GM10847 (cell line): ENCODE data around the gene PLPP7.

Experiments
- POLR2A ChIP-seq: IDR thresholded peaks from 2 replicates; pipeline ENCODE4 v1.6.1; 2011; ENCODE audit not compliant: insufficient read length; ENCODE audit errors: extremely low read depth

Gene PLPP7

DNA sequence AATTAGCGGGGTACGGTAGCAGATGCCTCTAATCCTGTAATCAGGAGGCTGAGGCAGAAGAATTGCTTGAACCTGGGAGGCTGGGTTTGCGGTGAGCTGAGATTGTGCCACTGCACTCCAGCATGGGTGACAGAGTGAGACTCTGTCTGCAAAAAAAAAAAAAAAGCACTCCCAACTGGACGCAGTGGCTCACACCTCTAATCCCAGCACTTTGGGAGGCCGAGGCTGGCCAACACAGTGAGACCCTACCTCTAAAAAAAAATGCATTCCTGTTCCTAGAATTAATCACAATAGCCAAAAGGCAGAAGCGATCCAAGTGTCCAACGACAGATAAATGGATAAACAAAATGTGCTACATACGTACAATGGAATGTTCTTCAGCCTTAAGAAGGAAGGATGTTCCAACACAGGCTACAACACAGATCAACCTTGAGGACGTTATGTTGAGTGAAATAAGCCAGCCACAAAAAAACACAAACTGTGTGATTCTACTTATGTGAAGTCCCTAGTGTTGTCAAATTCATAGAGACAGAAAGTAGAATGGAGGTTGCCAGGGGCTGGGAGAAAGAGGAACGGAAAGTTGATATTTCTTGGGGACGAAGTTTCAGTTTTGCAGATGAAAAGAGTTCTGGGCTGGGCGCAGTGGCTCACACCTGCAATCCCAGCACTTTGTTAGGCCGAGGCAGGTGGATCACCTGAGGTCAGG, 27.0 kb upstream of the PLPP7 start:
- TF ChIP-seq POLR2A, result no peak

DNA sequence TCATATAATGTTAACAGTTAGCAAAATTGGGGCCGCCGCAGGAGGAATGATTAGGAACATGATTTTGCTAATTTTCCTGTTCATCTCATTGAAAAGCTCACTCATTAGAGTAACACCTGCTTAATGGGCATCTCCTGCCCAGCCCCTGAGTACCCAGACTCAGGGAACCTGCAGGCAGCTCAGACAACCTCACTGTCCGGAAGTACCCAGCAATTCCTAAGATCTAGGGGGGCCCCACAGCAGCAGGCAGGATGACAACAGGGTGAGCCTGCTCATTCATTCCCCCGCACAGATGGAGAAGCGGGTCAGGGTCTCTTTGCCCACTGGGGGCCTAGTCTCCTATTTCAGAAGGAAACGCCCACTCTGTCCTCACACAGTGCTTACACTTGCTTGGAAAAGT, 25.8 kb upstream of the PLPP7 start:
- TF ChIP-seq POLR2A, result no peak

DNA sequence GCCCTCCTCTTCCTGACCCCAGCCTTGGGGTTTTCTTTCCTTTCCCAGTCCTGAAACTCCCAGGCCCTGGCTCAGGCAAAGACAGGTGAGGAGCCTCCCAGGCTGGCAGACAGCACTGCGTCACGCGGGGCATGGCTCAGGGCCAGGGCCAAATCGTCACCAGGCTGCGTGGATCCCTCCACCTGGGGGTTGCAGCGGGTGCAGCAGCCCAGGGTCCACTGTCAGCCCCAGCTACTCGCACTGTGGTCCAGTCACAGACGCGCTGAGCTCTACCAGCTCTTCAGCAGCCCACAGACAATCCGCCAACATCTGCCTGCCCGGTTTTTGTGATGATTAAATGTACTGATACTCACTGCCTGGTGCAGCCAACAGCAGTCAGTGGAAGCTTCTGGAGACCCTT, 25.3 kb upstream of the PLPP7 start:
- TF ChIP-seq POLR2A, result no peak

DNA sequence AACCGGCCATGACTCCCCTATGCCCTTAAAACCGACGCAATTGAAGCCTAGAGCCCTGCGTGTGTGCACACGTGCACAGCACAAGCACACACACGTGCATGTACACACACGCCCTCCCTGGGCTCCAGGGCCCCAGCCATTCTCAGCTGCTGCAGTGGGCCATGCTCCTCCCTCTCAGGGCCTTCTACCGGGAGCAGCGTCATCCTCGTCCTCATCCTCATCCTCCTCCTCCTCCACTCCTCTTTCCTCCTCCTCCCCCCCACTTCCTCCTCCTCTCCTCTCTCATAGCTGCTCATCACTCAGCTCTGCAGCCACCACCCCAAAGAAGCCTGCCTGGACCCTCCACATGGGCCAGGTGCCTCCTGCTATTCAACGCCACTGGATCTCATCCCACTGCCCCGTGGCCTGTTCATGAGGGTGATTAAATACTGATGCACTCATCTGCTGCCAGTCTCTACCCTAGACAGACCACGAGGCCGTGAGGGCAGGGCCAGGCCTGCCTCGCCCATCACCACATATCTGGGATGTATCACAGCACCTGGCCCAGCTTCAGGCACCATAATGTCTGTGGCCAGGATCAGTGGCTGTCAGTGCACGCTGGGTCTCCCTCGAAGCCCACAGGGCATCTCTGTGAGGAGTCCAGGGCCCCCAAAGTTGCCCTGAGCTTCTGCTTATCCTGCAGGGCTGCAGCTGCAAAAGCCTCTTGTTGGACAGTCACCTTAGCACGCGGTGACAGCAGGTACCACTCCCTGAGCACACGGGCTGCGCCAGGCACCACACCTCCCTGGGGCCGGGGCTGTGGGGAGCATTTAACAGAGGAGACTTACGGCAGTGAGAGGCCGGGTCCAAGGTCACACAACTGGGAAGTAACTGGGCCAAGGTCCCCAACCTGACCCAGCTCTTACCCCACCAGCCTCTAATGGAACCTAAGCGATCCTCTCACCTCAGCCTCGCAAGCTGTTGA, 23.0 kb upstream of the PLPP7 start:
- TF ChIP-seq POLR2A, result no peak

DNA sequence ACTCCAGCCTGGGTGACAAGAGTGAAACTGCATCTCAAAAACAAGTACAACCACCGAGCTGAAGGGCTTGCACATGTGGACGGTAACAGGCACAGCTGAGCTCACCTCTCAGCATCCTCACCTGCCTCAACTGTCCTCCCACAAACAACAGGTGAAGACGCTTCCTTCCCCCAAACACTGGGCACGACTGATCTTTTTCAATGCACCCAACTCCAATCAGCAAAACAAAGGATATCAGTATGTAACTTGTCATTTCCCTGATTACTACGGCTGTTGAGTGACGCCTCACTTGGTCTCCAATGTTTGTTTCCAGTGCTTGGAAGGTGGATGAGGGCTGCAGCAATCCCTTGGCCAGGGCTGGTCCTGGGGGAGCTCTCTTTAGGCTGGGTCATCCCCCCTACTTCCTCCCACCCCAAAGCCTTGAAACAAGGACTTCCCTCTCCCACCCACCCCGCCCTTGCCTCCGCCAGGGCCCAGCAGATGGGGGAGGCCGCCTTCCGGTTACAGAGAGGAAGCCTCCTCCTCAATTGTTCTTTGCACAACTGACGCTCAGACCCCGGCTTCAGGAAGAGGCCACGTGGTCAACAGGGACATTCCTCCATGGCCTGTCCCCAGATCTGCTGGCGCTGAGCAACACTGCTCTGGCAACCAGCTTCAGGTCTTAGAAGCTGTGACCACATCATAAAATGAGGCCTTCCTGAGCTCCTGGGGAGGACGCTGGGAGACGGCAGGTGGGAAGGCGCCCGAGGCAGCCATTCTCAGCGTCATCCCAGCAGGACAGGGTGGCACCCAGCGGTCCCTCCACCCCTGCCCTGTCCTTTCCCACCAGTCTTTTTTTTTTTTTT, 19.1 kb upstream of the PLPP7 start:
- no peak for TF ChIP-seq POLR2A

DNA sequence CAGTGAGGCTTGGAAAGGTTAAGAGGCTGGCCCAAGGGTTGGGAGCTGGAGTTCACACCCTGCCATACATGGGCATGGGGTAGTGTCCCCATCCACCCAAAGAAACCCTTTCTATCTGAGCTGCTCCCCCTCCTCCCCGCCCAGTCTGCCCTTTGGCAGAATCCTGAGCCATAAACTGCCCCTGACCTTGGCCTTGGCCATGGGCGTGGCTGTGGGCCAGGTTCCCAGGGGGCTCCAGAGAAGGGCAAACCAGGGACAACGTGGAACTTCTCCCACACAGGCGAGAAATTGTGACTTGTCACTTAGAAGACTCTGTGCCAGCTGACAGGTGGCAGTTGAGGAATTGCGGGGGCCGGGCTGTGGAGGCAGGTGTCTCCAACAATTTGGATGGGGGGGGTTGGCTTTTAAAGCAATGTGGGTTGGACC, 18.0 kb upstream of the PLPP7 start:
- no peak for TF ChIP-seq POLR2A

DNA sequence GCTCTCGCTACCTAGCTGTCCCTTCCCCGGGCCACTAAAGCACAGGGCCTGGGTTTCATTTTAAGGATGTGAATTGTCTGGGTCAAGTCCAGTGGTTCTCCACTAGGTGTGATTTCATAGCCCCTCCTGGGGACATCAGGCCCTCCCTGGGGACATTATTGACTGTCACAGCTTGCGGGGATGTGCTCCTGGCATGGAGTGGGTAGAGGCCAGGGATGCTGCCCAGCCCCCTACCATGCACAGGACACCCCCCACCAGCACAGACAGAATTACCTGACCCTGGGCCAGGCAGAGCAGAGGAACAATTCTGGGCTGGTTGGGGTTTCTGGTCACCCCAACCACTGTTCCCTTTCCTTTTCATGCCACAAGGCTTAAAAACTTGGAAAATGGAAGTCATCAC, 17.3 kb upstream of the PLPP7 start:
- TF ChIP-seq POLR2A, result no peak

DNA sequence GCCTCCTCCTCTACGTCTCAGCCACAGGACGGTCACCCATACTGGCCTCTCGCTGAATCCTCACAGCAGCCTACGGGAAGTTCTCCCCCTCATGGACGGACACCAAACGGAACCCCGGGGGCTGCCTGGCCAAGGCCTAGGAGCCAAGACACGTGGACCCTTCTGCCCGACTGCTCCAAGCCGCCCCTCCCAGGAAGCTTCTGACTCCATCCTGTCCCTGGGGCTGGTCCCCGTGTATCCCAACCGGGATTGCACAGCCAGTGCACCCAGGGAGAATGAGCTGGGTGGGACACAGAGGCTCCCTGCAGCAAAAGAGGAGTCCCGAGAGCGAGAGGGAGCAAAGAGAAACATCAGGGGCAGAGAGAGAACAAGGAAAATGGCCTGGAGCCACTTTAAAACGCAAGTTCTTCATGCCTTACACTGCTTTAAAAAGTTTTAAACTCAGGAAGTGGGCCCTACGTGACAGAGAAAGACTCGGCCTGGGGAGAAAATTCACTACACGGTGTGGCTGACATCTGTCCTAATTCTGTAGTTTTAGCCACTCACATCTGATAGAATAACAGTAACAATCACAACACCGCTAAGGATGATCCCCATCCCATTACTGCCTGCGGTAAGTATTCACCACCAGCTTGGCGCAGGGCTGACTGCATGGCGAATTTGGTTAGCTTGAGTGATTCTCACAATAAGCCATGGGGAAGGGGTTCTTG, 16.2 kb upstream of the PLPP7 start:
- TF ChIP-seq POLR2A, result no peak

DNA sequence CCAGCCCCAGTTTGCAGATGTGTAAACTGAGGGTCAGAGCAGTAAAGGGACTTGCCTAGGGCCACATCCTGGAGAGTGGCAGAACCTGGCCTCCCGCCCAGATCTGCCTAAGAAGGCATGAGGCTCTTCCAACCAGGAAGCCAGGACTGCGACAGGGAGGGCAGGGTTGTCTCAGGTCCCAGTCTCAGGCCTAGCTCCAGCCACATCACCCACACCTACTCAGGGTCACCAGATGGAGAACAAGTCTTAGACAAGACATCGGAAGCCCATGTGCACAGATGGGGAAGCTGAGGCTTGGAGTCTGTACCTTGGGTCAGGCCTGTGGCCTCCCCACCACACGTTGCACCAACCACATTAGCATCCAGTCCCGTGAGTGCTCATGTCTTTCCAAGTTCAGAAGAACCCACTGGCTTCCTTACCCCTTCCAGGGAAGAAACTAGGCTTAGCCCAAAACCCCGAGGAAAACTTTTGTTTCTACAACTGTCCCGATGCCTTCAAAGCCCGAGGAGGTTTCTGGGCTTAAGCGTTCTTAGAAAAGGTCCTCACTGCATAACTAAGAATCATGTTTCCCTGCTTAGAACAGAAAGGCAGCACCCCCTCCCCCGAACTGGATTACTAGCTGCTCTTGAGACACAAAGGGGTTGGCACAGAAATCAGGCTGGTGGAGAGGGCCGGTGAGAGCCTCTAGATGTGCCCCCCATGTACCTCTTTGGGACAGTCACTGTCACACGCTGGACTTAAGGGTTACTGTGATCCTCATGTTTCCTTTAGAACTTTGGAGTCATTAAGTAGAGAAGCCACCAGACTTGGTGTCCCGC, 15.5 kb upstream of the PLPP7 start:
- TF ChIP-seq POLR2A, result no peak

DNA sequence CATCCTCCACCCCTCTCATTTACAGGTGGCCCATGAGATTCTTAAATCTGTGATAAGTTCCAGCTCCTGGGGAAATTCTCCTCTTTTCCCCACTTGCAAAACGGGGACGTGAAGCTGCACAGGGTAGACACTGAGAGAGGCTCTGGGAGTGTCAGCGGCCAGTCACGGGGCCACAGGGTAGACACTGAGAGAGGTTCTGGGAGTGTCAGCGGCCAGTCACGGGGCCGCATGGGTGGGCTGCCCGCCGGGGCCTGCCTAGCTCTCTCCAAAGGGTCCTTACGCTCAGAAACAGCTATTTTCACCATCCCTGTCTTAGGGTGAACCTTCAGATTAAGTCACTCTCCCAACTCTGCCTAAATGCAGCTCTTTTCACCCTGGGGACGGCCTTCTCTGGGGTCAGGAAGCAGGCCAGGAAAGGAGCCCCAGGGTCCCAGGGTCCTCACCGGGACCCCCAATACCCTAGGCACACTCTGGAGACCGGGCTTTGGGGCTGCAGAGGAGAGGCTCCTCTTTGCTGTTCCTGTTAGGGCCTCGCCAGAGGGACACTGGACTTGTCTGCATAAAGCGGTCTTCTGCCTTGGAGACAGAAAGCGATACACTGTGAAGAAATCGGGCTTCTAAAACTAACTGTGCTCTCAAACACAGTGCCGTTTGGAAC, 14.7 kb upstream of the PLPP7 start:
- peak; percentile 40 for TF ChIP-seq POLR2A

DNA sequence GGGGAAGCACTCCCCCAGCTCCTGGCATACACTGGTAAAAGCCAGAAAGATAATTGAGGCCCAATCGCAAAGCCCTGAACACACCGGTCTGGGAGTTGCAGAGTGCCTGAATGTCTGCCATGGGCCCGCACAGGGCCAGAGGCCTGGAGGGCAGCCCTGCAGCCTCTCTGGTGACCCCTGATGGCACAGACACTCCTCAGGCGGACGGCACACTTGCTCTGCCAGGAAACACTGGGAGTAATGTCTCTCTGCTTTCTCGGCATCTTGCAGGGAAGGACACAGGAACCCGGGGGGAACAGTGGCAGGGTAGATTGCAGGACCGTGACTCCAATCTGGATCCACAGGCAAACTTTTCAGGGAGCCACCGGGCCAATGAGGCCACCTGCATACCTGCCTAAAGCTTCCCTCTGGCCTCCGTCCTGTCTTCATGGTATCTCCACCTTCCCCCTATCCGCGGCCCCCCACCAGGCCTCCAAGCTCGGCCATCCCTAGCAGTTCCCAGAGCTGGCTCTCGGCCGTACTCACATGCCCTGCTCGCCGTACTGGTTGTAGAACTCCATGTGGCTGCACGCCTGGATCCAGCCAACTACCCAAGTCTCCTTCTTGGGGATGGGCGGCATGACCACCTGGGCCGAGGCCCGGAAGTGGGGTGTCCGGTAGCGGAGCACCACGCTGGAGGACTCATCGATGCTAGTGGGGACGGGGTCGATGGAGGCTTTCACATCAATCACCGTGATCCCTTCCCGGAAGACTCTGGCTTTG, 14.0 kb upstream of the PLPP7 start:
- TF ChIP-seq POLR2A, result no peak

DNA sequence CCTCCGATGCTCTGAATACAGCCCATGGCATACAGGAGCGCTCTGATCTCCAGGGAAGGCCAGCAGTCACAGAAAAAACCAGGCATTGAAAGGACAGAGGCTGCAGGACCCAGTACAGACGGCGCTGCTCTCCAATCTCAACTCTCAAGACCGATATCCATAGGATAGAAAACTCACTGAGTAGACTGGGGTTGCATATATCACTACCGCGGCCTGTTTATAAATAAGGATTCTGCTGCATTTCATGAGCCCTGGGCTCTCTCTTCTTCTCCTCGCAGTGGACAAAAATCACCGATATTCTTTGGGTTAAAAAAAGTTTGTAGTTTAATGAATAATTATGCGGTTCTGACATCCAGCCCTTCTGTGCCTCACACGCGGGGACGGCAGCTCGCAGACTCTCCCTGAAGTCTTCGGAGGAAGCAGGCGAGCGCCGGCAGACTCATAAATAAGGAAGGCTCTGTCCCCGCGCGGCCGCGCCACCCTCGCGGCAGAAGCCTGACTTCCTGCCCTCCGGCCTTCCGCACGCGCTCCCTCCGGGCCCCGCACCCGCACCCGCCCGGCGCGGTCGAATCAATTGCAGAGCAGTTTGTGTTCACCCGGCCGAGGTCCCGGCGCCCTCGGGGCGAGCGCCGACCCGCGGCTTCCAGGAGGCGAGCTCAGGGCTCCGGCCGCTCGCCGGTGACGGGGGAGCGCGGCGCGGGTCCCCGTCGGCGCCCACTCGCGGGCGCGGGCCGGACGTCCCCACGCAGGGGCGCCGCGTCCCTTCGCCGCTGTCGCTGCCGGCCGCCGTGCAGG, 13.2 kb upstream of the PLPP7 start, which contains the start of gene FAM78A:
TSS of gene FAM78A (minus strand) at position 417 of the 795 bp plus-strand sequence. CDS start at position 86, 331 bp downstream.
- no peak for TF ChIP-seq POLR2A
